Naive thymus-derived CD4-positive, alpha-beta T cell (primary cell): ENCODE measurements around the gene TEX53. TPM values are rescaled to one million over a fixed set of nuclear protein-coding genes. Genes with fewer than 3 reads are reported as not detected.
A peak's percentile ranks its signal among the peaks of the same experiment; 100 is the strongest.

Experiments
- ATAC-seq: fragments of 150-1000 bp; cut with Tn5 transposase; 2 replicates; pipeline ENCODE4 v1.10.0; 2021; ENCODE audit warnings: mild to moderate bottlenecking, moderate library complexity
- CTCF ChIA-PET: fragments of 350-600 bp; sonication (Branson Sonifier 250); formaldehyde crosslinking; loops from one replicate; lab custom pipeline; 2021; ENCODE audit warnings: antibody characterized with exemption; lab: Charles Lee
- POLR2A ChIA-PET: fragments of 350-600 bp; sonication (Branson Sonifier 250); formaldehyde crosslinking; loops from one replicate; lab custom pipeline; 2021; ENCODE audit warnings: antibody characterized with exemption, inconsistent platforms; lab: Charles Lee
- DNase-seq, 9 donors: peaks; one replicate each; pipeline versions ENCODE4 v3.0.0 to v3.0.0-alpha.2; 2020 to 2022; ENCODE audit warnings: mixed read lengths in 1 of 9
- H3K27ac ChIP-seq: one replicate; pipeline ENCODE4 v1.7.0; 2013; ENCODE audit warnings: mild to moderate bottlenecking, low read depth, low read length, moderate library complexity
- H3K27me3 ChIP-seq, 2 donors: one replicate each; pipeline ENCODE4 v1.7.0; 2013; ENCODE audit warnings: low read length in 2 of 2, mild to moderate bottlenecking in 2 of 2, moderate library complexity in 2 of 2; ENCODE audit not compliant: control insufficient read depth in 2 of 2, insufficient read depth in 2 of 2
- H3K36me3 ChIP-seq, 3 experiments: 1 replicate in 2 of 3; 2 replicates in 1 of 3; pipeline ENCODE4 v1.7.0; 2013; ENCODE audit warnings: low read length in 3 of 3, mild to moderate bottlenecking in 3 of 3, moderate library complexity in 1 of 3; ENCODE audit not compliant: insufficient read depth in 3 of 3, control insufficient read depth in 2 of 3
- H3K4me1 ChIP-seq, 2 donors: one replicate each; pipeline ENCODE4 v1.7.0; 2013; ENCODE audit warnings: low read length in 2 of 2, mild to moderate bottlenecking in 2 of 2, moderate library complexity in 1 of 2; ENCODE audit not compliant: control insufficient read depth in 2 of 2, insufficient read depth in 2 of 2
- H3K4me3 ChIP-seq: 2 replicates; pipeline ENCODE4 v1.7.0; 2013; ENCODE audit warnings: mild to moderate bottlenecking, low read length
- H3K9me3 ChIP-seq, 3 experiments: 1 replicate in 2 of 3; 2 replicates in 1 of 3; pipeline ENCODE4 v1.7.0; 2013; ENCODE audit warnings: low read length in 3 of 3; ENCODE audit not compliant: control insufficient read depth in 2 of 3
- H3K27ac Mint-ChIP-seq, 9 donors: one replicate each; pipeline ENCODE4 v1.8.0; 2020 to 2022; ENCODE audit warnings: mixed read lengths in 9 of 9, mild to moderate bottlenecking in 8 of 9, moderate library complexity in 5 of 9, inconsistent platforms in 2 of 9
- H3K27me3 Mint-ChIP-seq, 5 donors: one replicate each; pipeline ENCODE4 v1.8.0; 2021 to 2022; ENCODE audit warnings: mixed read lengths in 5 of 5, mild to moderate bottlenecking in 1 of 5
- H3K36me3 Mint-ChIP-seq, 5 donors: one replicate each; pipeline ENCODE4 v1.8.0; 2020 to 2022; ENCODE audit warnings: mixed read lengths in 5 of 5, mild to moderate bottlenecking in 3 of 5, inconsistent platforms in 1 of 5
- H3K4me1 Mint-ChIP-seq, 7 donors: one replicate each; pipeline ENCODE4 v1.8.0; 2020 to 2022; ENCODE audit warnings: mixed read lengths in 7 of 7, mild to moderate bottlenecking in 3 of 7, inconsistent platforms in 1 of 7
- H3K4me3 Mint-ChIP-seq, 10 donors: one replicate each; pipeline ENCODE4 v1.8.0; 2020 to 2022; ENCODE audit warnings: mild to moderate bottlenecking in 10 of 10, mixed read lengths in 10 of 10, moderate library complexity in 6 of 10, inconsistent platforms in 2 of 10
- H3K9me3 Mint-ChIP-seq, 11 donors: one replicate each; pipeline ENCODE4 v1.8.0; 2020 to 2022; ENCODE audit warnings: mixed read lengths in 11 of 11, mild to moderate bottlenecking in 4 of 11, inconsistent platforms in 1 of 11, moderate library complexity in 1 of 11
- intact Hi-C, 2 donors: fragments of 100-400 bp; cut with micrococcal nuclease; formaldehyde crosslinking; loops; one replicate each; pipeline ENCODE4 v1.15.1; 2023
- polyA plus RNA-seq, 2 donors: library from polyadenylated mRNA; unstranded; fragments of 300-500 nt; fragmentation: Illumina TruSeq; gene quantifications; one replicate each; pipeline ENCODE4 v1.2.3, GENCODE V29; 2021
- total RNA-seq, 6 experiments: library from RNA in 5 of 6; stranded (reverse) in 5 of 6; gene quantifications; 1 replicate in 5 of 6; 2 replicates in 1 of 6; pipeline ENCODE4 v1.2.3 and lab custom pipeline; 2021 to 2026

Gene TEX53
- total and polyA plus RNA-seq, 7 experiments from 2014 or later = not detected

DNA sequence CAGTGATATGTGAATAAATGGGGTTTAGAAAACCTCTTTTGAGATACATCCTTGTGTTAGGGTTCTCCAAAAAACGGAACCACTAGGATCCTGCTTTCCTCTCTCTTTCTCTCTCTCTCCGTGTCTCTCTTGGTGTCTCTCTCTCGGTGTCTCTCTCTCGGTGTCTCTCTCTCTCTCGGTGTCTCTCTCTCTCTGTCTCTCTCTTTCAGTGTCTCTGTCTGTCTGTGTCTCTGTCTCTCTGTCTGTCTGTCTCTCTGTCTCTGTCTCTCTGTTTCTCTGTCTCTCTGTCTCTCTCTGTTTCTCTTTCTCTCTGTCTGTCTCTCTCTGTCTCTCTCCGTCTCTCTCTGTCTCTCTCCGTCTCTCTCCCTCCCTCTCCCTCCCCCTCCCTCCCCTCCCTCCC is 32.2 kb upstream of the TEX53 start:
- Histone ChIP-seq H3K4me1 (peaks cover 5 to 24% of the 10 kb centered on the region in 2 donors), H3K36me3 (no peaks in the 10 kb centered on the region), H3K27me3 (no peaks in the 10 kb centered on the region), H3K9me3 (no peaks in the 10 kb centered on the region), H3K27ac (no peak overlapping the region), H3K4me3 (no peak overlapping the region)
- peaks cover 0 to 20% (median 0%) of the 10 kb centered on the region in 11 donors for H3K9me3 Mint-ChIP-seq
- peak overlapping the region in 3 of 9 donors; percentile 28 to 91 (median 35) for H3K27ac Mint-ChIP-seq
- H3K4me1 Mint-ChIP-seq = peaks cover 6 to 87% (median 12%) of the 10 kb centered on the region in 7 donors
- ChIA-PET POLR2A (no interaction called here), CTCF (interaction anchor here (1.6 kb wide), 1 partner anchor 48 kb away, joined by 4 read pairs; no protein-coding TSS in a partner anchor)
- peaks cover 0 to 49% (median 0%) of the 10 kb centered on the region in 5 donors for H3K36me3 Mint-ChIP-seq
- peak overlapping the region in 1 of 10 donors; percentile 36 for H3K4me3 Mint-ChIP-seq
- intact Hi-C loops = loop anchor here in 1 of 2 donors (2.0 kb wide), 3 partner anchors 49 to 219 kb away; no protein-coding TSS in a partner anchor
- H3K27me3 Mint-ChIP-seq = no peaks in the 10 kb centered on the region
- DNase-seq = no peak
- ATAC-seq = no peak

- ChIA-PET CTCF (interaction anchor here (0.8 kb wide), 1 partner anchor 8 kb away, joined by 4 read pairs; no protein-coding TSS in a partner anchor), POLR2A (no interaction called here)
- no peak for ATAC-seq
- Mint-ChIP-seq H3K36me3 (peaks cover 0 to 48% (median 0%) of the 10 kb centered on the region in 5 donors), H3K27me3 (no peaks in the 10 kb centered on the region), H3K9me3 (peaks cover 0 to 17% (median 0%) of the 10 kb centered on the region in 11 donors), H3K27ac (peak overlapping the region in 1 of 9 donors; percentile 91), H3K4me3 (no peak overlapping the region), H3K4me1 (peaks cover 6 to 85% (median 12%) of the 10 kb centered on the region in 7 donors)
- Histone ChIP-seq H3K9me3 (no peaks in the 10 kb centered on the region), H3K27ac (no peak overlapping the region), H3K36me3 (no peaks in the 10 kb centered on the region), H3K27me3 (no peaks in the 10 kb centered on the region), H3K4me1 (peaks cover 5 to 24% of the 10 kb centered on the region in 2 donors), H3K4me3 (no peak overlapping the region)
- DNase-seq = no peak
- intact Hi-C loops = no loop called here
Observed at GRCh38 chr9:114688909-114689610, 31.5 kb upstream of the TEX53 start.

GRCh38 chr9:114688379-114688778 is 30.8 kb upstream of the TEX53 start:
- POLR2A ChIA-PET = no interaction called here
- intact Hi-C loops = no loop called here
- no peaks in the 10 kb centered on the region for H3K27me3 Mint-ChIP-seq

DNA sequence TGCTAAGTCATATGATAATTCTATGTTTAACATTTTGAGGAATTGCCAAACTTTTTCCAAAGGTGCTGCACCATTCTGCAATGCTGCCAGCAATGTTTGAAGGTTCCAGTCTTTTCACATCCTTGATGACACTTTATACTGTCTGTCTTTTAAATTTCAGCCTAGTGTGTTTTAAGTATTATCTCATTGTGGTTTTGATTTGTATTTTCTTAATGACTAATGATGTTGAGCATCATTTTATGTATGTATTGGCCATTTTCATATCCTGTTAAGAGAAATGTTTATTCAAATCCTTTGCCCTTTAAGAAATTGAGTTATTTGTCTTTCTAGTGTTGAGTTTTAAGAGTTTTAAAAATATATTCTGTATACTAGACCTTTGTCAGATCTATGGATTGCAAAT is 29.4 kb upstream of the TEX53 start:
- no peak for ATAC-seq
- intact Hi-C loops = no loop called here
- no peaks in the 10 kb centered on the region for H3K36me3 ChIP-seq
- H3K27me3 ChIP-seq = no peaks in the 10 kb centered on the region
- H3K4me1 Mint-ChIP-seq = peaks cover 6 to 77% (median 12%) of the 10 kb centered on the region in 7 donors
- CTCF ChIA-PET = no interaction called here
- peaks cover 0 to 17% (median 0%) of the 10 kb centered on the region in 11 donors for H3K9me3 Mint-ChIP-seq
- peak overlapping the region in 1 of 10 donors; percentile 56 for H3K4me3 Mint-ChIP-seq
- H3K4me3 ChIP-seq = no peak overlapping the region
- peak overlapping the region in 1 of 9 donors; percentile 83 for H3K27ac Mint-ChIP-seq
- no peaks in the 10 kb centered on the region for H3K27me3 Mint-ChIP-seq
- POLR2A ChIA-PET = no interaction called here
- H3K27ac ChIP-seq = no peak overlapping the region
- H3K9me3 ChIP-seq = no peaks in the 10 kb centered on the region
- peaks cover 0 to 48% (median 0%) of the 10 kb centered on the region in 5 donors for H3K36me3 Mint-ChIP-seq
- H3K4me1 ChIP-seq = peaks cover 6 to 21% of the 10 kb centered on the region in 2 donors
- no peak for DNase-seq

More at GRCh38 chr9:114688379-114688778, 30.8 kb upstream of the TEX53 start:
- H3K27ac Mint-ChIP-seq = peak overlapping the region in 2 of 9 donors; percentile 63 to 65
- H3K9me3 ChIP-seq = no peaks in the 10 kb centered on the region
- peaks cover 0 to 17% (median 0%) of the 10 kb centered on the region in 11 donors for H3K9me3 Mint-ChIP-seq
- no peaks in the 10 kb centered on the region for H3K36me3 ChIP-seq
- DNase-seq (no peak), ATAC-seq (no peak)
- H3K27ac ChIP-seq = no peak overlapping the region
- H3K4me3 ChIP-seq = no peak overlapping the region
- no peaks in the 10 kb centered on the region for H3K27me3 ChIP-seq
- no peak overlapping the region for H3K4me3 Mint-ChIP-seq
- H3K4me1 ChIP-seq = peaks cover 5 to 24% of the 10 kb centered on the region in 2 donors
- CTCF ChIA-PET = interaction anchor here (0.7 kb wide), 1 partner anchor 181 kb away, joined by 3 read pairs; no protein-coding TSS in a partner anchor
- peaks cover 0 to 46% (median 0%) of the 10 kb centered on the region in 5 donors for H3K36me3 Mint-ChIP-seq
- peaks cover 6 to 83% (median 12%) of the 10 kb centered on the region in 7 donors for H3K4me1 Mint-ChIP-seq

DNA sequence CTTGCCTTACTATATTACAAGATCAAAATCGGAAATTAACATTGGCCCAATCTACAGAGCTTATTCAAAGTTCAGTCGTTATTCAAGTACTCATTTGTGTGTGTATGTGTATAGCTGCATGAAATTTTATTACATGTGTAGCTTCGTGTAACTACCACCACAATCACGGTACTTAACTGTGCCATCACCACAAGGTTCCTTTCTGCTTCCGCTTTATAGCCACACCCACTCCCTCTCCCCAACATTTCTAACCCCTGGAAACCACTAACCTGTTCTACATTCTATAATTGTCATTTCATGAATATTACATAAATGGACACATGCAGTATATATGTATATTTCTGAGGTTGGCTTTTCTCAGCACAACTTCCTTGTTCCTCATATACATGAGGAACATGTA is 28.3 kb upstream of the TEX53 start:
- peaks cover 3 to 74% (median 12%) of the 10 kb centered on the region in 7 donors for H3K4me1 Mint-ChIP-seq
- ChIA-PET CTCF (interaction anchor here (0.7 to 0.9 kb wide), 4 partner anchors 12 to 328 kb away, joined by 3 to 4 read pairs (median 3); no protein-coding TSS in a partner anchor), POLR2A (no interaction called here)
- Histone ChIP-seq H3K36me3 (no peaks in the 10 kb centered on the region), H3K4me3 (no peak overlapping the region), H3K27ac (no peak overlapping the region), H3K27me3 (no peaks in the 10 kb centered on the region), H3K9me3 (no peaks in the 10 kb centered on the region), H3K4me1 (peaks cover 11 to 17% of the 10 kb centered on the region in 2 donors)
- no peak for ATAC-seq
- peaks cover 0 to 17% (median 0%) of the 10 kb centered on the region in 11 donors for H3K9me3 Mint-ChIP-seq
- intact Hi-C loops = no loop called here
- peaks cover 0 to 48% (median 0%) of the 10 kb centered on the region in 5 donors for H3K36me3 Mint-ChIP-seq
- peak overlapping the region in 3 of 9 donors; percentile 2 to 77 (median 56) for H3K27ac Mint-ChIP-seq
- H3K4me3 Mint-ChIP-seq = peak overlapping the region in 1 of 10 donors; percentile 6
- DNase-seq = no peak
- peaks cover 0 to 4% (median 0%) of the 10 kb centered on the region in 5 donors for H3K27me3 Mint-ChIP-seq

- no peak overlapping the region for H3K4me3 ChIP-seq
- H3K27me3 ChIP-seq = no peaks in the 10 kb centered on the region
- Mint-ChIP-seq H3K27ac (peak overlapping the region in 1 of 9 donors; percentile 11), H3K4me1 (peaks cover 0 to 62% (median 7%) of the 10 kb centered on the region in 7 donors), H3K36me3 (peaks cover 0 to 37% (median 0%) of the 10 kb centered on the region in 5 donors), H3K27me3 (peaks cover 0 to 4% (median 0%) of the 10 kb centered on the region in 5 donors), H3K4me3 (no peak overlapping the region), H3K9me3 (peaks cover 0 to 17% (median 0%) of the 10 kb centered on the region in 11 donors)
- no peak for DNase-seq
- ChIA-PET CTCF (interaction anchor here (1.3 to 5.0 kb wide), 5 partner anchors 10 to 330 kb away, joined by 3 to 40 read pairs (median 18); no protein-coding TSS in a partner anchor), POLR2A (no interaction called here)
- H3K27ac ChIP-seq = no peak overlapping the region
- no peaks in the 10 kb centered on the region for H3K36me3 ChIP-seq
- no peak for ATAC-seq
- H3K4me1 ChIP-seq = peaks cover 5 to 11% of the 10 kb centered on the region in 2 donors
- intact Hi-C loops = loop anchor here (5.0 kb wide), 2 partner anchors 123 to 1978 kb away; partner anchors contain the start of gene TNFSF15 (in 1 of the 2)
- no peaks in the 10 kb centered on the region for H3K9me3 ChIP-seq
Observed at GRCh38 chr9:114684036-114684435, 26.4 kb upstream of the TEX53 start.
